Measurements from ENCODE around the gene GPC6.

GPC6 gene

GRCh38 chr13:93948162-93948922, 721.7 kb downstream of the GPC6 start:
- no peak for DNase-seq

DNA sequence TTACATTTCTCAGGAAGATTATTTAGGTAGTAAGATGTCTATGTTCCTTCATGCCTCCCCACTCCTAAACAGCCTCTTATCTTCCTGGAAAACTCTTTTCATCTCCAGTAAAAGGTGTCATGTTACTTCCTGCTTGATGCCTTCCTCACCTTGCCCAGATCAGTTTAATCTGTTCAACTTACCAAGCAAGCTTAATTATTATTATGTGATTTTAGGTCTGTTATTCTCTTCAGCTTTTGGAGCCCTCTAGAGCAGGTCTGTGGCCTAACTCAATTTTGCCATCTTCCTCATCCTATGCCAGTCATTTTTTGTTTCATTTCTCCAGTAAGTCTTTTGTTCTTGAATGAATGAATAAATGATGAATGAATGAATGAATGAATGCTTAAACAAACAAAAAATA, 724.5 kb downstream of the GPC6 start:
- DNase-seq, result no peak

DNA sequence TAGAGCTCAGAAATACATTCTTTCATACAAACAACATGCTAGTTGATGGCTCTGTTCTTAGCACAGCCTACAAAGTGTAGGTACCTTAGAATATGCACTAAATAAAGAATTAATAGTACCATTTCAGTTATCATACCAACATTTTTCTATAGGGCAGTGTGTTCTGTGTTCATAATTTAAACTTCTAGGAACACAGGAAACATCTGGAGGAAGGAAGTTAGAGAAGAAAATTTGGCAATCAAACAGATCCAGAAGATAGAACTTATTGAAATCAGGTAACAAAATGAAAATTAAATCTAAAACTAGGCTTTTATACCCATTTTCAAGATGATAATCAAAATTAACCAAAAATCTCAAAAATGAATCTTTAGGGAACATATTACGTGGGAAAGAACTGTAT, 725.3 kb downstream of the GPC6 start:
- DNase-seq, result peak; percentile 7

- no peak for DNase-seq
Observed at GRCh38 chr13:93953841-93954240, 727.2 kb downstream of the GPC6 start.

DNA sequence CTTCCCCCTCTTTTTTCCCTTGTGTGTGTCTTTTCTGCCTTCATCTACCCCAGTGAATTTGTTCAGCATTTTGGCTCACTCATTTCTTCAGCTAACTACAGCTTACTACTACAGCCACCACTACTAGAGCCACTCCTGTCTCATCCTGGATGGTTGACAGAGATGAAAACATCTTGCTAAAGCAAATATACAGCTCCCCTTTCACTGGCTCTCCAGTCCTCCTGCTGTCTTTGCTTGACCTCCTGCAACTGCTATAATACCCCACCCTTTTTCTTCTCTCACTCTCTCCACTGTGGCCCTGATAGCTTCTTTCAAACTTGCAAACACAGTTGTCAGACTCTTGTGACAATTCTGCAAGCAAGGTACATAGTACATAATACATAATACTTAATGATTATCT, 729.3 kb downstream of the GPC6 start:
- no peak for DNase-seq

GRCh38 chr13:93956426-93956825, 729.8 kb downstream of the GPC6 start:
- no peak for DNase-seq

DNA sequence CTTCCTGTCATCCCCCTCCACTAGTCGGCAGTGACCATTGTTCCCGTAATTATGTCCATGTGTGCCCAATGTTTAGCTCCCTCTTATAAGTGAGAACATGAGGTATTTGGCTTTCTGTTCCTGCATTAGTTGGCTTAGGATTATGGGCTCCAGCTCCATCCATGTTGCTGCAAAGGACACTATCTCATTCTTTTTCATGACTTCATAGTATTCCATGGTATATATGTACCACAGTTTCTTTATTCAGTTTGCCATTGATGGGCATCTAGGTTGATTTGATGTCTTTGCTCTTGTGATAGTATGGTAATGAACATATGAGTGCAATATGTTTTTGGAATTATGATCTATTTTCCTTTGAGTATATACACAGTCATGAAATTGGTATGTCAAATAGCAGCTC, 730.8 kb downstream of the GPC6 start:
- DNase-seq, result no peak

- no peak for DNase-seq
Observed at GRCh38 chr13:93959796-93960533, 733.4 kb downstream of the GPC6 start.

DNA sequence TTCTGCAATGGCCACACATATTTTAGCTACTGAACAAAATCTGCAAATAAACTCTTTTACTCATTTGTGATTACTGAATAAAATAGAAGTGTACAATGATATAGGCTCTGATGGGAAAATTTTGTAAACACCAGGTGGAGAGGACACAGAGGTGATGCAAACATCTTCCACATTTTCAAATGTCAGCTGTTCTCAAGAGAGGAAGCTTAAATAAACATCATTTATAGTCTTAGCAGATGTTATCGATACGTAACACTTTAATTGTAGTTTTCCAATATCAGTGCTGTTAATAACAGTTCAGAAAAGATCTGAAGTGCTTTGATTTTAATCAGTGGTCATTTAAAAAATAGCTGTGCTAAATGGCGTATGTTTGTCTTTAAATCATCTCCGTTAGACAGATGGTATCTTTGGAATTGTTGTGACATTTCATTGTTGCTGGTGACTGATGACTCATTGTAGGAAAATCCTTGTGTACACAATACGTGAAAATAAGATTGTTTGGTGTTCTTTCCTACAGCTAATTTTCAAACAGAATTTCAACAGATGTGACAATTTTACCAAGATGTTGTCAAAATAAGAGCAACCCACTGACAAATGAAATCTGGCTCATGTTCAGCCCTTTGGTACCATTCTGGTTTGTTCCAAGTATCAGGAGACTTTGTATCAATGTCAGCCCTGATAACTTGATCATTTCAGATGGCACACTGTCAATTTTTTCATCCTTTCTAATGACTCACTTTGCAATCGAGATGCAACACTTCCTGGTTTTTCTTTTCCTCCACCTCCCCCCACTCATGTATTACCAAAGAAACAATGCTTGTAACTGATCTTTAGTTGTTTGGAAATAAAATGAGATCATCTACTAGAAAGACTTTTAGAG, 736.9 kb downstream of the GPC6 start:
- no peak for DNase-seq

DNA sequence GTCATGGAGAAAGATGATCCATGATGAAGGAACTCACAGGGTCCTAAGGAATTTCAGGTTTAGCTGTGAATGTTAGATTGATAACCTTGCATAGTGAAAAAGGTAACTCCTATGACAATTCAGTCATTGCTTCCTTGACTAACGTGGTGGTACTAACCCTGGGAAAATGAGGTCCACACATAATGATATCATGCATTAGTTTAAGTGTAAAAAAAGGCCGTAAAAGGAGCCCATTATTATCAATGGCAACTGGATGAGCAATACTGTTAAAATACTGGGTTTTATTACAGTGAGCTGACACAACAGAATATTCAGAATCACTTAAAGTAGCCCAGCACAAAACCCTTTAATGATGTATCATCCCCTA, 737.5 kb downstream of the GPC6 start:
- DNase-seq, result no peak

GRCh38 chr13:93965587-93965986, 739.0 kb downstream of the GPC6 start:
- DNase-seq, result no peak

DNA sequence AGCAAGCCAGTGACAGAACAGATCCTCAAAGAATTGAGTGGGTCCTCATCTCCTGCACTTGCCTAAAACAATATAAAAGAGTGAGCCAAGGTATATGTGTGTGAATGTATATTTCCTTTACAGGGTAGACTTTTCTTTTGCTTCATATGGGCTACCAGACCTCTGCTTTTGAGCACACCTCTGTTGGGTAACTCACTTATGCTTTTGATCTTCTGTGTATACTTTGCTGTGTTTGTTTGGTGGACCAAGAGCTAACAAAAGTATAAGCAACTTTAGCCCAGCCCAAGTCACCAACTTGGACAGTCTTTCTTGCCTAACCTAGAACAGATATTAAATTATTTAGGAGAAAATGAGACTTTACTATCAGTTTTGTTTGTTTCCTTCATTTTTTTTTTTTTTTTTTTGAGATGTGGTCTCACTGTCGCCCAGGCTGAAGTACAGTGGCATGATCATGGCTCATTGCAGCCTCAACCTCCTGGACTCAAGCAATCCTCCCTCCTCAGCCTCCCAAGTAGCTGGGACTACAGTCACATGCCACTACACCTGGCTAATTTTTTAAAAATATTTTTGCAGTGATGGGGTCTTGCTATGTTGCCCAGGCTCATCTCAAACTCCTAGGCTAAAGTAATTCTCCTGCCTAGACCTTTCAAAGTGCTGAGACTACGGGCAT, 739.8 kb downstream of the GPC6 start:
- no peak for DNase-seq

GRCh38 chr13:93967286-93967685, 740.7 kb downstream of the GPC6 start:
- DNase-seq, result no peak

DNA sequence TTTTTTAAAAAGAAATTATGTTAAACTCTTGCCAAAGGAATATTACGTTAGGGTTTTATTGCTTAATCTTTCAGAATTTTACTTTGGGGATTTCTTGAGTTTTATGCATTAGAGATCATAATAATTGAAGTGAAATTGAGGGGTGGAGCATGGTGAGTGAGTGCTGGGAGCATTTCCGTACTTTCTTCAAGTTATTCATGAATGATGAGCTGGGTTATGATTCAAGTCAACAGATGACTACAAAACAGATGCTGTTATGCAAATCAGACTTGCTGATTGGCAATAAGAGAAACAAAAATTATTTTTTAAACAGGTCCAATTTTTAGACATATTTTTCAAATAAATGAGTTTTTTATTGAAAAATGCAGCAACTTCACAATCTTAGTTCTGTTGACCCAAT, 748.6 kb downstream of the GPC6 start:
- no peak for DNase-seq

- no peak for DNase-seq
Observed at GRCh38 chr13:93976528-93976927, 749.9 kb downstream of the GPC6 start.

- no peak for DNase-seq
Observed at GRCh38 chr13:93977986-93978385, 751.4 kb downstream of the GPC6 start.

DNA sequence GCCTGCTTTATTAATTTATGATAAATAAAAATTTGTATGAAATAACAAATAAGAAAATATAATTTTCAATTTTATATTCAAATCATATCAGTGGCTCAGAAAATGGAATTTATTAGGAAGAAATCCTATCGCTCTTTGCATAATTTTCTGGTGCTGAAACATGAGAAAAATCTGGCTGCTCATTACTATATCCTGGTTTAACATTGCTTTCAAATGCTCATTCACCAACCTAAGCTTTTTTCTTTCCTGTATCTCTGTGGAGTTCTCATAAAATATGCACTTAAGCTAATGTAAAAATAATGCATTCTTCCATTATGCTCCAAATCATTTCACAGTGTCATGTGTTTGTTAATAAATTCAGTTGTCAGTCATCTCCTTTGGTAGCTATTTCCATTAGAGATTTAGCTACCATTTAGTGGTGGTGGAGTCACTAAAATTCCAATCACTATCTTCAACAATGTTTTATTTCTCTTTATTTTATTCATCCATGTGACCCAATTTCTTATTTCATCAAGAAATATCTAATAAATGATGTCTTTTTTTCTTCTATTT, 754.9 kb downstream of the GPC6 start:
- DNase-seq, result no peak

DNA sequence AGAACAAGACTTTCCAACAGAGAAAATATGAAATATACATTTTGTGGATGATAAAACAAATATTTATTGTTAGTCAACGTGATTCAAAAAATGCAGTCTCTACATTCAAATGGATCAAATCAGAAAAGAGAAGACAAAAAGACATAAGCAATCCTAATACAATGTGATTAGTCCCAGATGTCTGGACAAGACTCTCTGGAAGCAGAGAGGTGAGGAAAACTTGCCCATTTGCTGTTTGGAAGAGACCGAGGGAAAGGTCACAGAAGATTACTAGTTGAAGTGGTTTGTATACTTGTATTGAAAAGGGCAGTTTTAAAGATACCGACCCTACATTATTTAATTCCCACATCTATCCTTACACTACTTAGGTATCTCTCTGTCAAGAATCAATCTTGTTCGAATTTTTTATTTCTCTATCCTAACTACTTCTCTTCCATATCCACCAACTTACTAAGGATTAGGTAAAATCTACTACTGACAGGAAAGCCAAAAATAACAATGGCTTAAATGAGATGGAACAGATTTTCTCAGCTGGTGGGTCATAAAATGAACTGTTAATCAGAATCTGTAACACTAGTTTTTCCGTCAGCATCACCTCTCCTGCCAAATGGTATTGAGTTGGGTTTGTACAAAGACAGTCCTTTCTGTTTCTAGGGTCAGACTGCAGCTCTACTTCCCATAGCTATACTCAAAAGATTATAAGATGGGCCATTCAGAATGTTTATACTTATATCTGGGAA, 755.7 kb downstream of the GPC6 start:
- no peak for DNase-seq

- no peak for DNase-seq
Observed at GRCh38 chr13:93984052-93984451, 757.4 kb downstream of the GPC6 start.

- no peak for DNase-seq
Observed at GRCh38 chr13:93984876-93985275, 758.3 kb downstream of the GPC6 start.

- no peak for DNase-seq
Observed at GRCh38 chr13:93987458-93987857, 760.9 kb downstream of the GPC6 start.

GRCh38 chr13:93991569-93991968, 765.0 kb downstream of the GPC6 start:
- DNase-seq, result no peak
